ENCODE results near the gene ATP1A1. TPM values are rescaled to one million over a fixed set of nuclear protein-coding genes. Genes with fewer than 3 reads are reported as not detected.

ATP1A1 gene
- total and polyA plus RNA-seq, 2 experiments from 2014 or later: 117 to 202 TPM

DNA sequence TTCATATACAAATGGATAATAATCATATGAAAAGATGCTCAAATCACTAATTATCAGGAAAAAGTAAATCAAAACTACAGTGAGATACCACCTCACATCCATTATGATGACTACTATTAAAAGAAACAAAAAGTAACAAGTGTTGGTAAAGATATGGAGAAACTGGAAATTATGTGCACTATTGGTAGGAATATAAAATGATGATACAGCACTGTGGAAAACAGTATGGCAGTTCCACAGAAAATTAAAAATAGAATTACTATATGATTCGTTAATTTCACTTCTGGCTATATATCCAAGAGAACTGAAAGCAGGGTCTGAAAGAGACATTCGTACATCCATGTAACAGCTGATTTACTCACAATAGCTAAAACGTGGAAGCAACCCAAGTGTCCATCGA lies 21.1 kb upstream of the ATP1A1 start (continued):
- TF ChIP-seq, protein P1, sequence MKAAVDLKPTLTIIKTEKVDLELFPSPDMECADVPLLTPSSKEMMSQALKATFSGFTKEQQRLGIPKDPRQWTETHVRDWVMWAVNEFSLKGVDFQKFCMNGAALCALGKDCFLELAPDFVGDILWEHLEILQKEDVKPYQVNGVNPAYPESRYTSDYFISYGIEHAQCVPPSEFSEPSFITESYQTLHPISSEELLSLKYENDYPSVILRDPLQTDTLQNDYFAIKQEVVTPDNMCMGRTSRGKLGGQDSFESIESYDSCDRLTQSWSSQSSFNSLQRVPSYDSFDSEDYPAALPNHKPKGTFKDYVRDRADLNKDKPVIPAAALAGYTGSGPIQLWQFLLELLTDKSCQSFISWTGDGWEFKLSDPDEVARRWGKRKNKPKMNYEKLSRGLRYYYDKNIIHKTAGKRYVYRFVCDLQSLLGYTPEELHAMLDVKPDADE (IDR thresholded peaks at IDR 0.05): no peak
- no peak for TF ChIP-seq EZH2 (IDR thresholded peaks at IDR 0.05; ENCODE audit: low read depth, unreplicated experiment)
- TF ChIP-seq POLR2AphosphoS5 (IDR thresholded peaks at IDR 0.05; ENCODE audit: low read depth): no peak

DNA sequence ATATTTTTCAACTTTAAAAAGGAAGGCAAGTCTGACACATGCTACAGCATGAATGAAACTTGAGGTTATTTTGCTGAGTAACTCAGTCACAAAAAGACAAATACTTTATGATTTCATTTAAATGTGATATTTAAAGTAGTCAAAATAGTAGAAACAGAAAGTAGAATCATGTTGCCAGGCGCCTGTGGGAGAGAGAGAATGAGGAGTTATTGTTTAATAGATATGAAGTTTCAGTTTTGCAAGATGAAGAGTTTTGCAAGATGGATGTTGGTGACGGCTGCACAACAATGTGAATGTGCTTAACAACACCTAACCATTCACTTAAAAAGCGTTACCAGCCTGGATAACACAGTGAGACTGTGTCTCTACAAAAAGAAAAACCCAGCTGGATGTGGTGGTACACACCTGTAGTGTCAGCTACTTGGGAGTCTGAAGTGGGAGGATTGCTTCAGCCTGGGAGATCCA lies 20.7 kb upstream of the ATP1A1 start:
- H3K36me3 ChIP-seq (ENCODE audit: insufficient read depth): no peaks in the 10 kb centered on the region
- H3K9me3 Mint-ChIP-seq: no peaks in the 10 kb centered on the region; the same call in 2 of the 3 replicates
- H3K4me3 ChIP-seq: no peak overlapping the region
- no peak overlapping the region for H3K27ac ChIP-seq (ENCODE audit: low read depth)
- no peaks in the 10 kb centered on the region for H3K27me3 ChIP-seq (ENCODE audit: insufficient read depth)
- H3K27me3 Mint-ChIP-seq (ENCODE audit: insufficient read depth, low read depth, poor library complexity): no peaks in the 10 kb centered on the region
- H2AFZ ChIP-seq: peak overlapping the region; percentile 49; the same call in 1 of the 2 replicates
- peaks cover 14% of the 10 kb centered on the region; the same call in 1 of the 2 replicates for H3K4me1 ChIP-seq (ENCODE audit: insufficient read depth)
- no peaks in the 10 kb centered on the region for H3K9me2 ChIP-seq (ENCODE audit: insufficient read depth)
- H4K20me1 ChIP-seq (replicated peaks; ENCODE audit: insufficient read depth): no peaks in the 10 kb centered on the region
- peaks cover 14% of the 10 kb centered on the region; the same call in 2 of the 3 replicates for H3K4me1 Mint-ChIP-seq
- no peaks in the 10 kb centered on the region for H3K36me3 Mint-ChIP-seq (ENCODE audit: low read depth)
- no peaks in the 10 kb centered on the region for H3F3A ChIP-seq (replicated peaks; ENCODE audit: low read depth)
- no peak overlapping the region for H3K4me2 ChIP-seq
- DNase-seq (ENCODE audit: low spot score) (no peak), ATAC-seq (no peak)
- TF ChIP-seq, protein P2, sequence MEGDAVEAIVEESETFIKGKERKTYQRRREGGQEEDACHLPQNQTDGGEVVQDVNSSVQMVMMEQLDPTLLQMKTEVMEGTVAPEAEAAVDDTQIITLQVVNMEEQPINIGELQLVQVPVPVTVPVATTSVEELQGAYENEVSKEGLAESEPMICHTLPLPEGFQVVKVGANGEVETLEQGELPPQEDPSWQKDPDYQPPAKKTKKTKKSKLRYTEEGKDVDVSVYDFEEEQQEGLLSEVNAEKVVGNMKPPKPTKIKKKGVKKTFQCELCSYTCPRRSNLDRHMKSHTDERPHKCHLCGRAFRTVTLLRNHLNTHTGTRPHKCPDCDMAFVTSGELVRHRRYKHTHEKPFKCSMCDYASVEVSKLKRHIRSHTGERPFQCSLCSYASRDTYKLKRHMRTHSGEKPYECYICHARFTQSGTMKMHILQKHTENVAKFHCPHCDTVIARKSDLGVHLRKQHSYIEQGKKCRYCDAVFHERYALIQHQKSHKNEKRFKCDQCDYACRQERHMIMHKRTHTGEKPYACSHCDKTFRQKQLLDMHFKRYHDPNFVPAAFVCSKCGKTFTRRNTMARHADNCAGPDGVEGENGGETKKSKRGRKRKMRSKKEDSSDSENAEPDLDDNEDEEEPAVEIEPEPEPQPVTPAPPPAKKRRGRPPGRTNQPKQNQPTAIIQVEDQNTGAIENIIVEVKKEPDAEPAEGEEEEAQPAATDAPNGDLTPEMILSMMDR (conservative IDR thresholded peaks at IDR 0.05; ENCODE audit: low read depth in 2 of 2): no peak
- TF ChIP-seq NANOG (IDR thresholded peaks at IDR 0.05; ENCODE audit: borderline replicate concordance): no peak
- no peak for TF ChIP-seq ZNF114 (CRISPR knock-in tag; IDR thresholded peaks at IDR 0.05)
- TF ChIP-seq, protein P1 (IDR thresholded peaks at IDR 0.05): no peak
- TF ChIP-seq JUNB (IDR thresholded peaks at IDR 0.05; ENCODE audit: unreplicated experiment): no peak
- TF ChIP-seq, protein P3, sequence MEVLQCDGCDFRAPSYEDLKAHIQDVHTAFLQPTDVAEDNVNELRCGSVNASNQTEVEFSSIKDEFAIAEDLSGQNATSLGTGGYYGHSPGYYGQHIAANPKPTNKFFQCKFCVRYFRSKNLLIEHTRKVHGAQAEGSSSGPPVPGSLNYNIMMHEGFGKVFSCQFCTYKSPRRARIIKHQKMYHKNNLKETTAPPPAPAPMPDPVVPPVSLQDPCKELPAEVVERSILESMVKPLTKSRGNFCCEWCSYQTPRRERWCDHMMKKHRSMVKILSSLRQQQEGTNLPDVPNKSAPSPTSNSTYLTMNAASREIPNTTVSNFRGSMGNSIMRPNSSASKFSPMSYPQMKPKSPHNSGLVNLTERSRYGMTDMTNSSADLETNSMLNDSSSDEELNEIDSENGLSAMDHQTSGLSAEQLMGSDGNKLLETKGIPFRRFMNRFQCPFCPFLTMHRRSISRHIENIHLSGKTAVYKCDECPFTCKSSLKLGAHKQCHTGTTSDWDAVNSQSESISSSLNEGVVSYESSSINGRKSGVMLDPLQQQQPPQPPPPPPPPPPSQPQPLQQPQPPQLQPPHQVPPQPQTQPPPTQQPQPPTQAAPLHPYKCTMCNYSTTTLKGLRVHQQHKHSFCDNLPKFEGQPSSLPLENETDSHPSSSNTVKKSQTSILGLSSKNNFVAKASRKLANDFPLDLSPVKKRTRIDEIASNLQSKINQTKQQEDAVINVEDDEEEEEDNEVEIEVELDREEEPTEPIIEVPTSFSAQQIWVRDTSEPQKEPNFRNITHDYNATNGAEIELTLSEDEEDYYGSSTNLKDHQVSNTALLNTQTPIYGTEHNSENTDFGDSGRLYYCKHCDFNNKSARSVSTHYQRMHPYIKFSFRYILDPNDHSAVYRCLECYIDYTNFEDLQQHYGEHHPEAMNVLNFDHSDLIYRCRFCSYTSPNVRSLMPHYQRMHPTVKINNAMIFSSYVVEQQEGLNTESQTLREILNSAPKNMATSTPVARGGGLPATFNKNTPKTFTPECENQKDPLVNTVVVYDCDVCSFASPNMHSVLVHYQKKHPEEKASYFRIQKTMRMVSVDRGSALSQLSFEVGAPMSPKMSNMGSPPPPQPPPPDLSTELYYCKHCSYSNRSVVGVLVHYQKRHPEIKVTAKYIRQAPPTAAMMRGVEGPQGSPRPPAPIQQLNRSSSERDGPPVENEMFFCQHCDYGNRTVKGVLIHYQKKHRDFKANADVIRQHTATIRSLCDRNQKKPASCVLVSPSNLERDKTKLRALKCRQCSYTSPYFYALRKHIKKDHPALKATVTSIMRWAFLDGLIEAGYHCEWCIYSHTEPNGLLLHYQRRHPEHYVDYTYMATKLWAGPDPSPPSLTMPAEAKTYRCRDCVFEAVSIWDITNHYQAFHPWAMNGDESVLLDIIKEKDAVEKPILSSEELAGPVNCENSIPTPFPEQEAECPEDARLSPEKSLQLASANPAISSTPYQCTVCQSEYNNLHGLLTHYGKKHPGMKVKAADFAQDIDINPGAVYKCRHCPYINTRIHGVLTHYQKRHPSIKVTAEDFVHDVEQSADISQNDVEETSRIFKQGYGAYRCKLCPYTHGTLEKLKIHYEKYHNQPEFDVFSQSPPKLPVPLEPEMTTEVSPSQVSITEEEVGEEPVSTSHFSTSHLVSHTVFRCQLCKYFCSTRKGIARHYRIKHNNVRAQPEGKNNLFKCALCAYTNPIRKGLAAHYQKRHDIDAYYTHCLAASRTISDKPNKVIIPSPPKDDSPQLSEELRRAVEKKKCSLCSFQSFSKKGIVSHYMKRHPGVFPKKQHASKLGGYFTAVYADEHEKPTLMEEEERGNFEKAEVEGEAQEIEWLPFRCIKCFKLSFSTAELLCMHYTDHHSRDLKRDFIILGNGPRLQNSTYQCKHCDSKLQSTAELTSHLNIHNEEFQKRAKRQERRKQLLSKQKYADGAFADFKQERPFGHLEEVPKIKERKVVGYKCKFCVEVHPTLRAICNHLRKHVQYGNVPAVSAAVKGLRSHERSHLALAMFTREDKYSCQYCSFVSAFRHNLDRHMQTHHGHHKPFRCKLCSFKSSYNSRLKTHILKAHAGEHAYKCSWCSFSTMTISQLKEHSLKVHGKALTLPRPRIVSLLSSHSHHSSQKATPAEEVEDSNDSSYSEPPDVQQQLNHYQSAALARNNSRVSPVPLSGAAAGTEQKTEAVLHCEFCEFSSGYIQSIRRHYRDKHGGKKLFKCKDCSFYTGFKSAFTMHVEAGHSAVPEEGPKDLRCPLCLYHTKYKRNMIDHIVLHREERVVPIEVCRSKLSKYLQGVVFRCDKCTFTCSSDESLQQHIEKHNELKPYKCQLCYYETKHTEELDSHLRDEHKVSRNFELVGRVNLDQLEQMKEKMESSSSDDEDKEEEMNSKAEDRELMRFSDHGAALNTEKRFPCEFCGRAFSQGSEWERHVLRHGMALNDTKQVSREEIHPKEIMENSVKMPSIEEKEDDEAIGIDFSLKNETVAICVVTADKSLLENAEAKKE (CRISPR knock-in tag; IDR thresholded peaks at IDR 0.05): no peak
- TF ChIP-seq CREB1 (CRISPR knock-in tag; IDR thresholded peaks at IDR 0.05; ENCODE audit: low read depth): no peak
- TF ChIP-seq ZNF331 (CRISPR knock-in tag; IDR thresholded peaks at IDR 0.05; ENCODE audit: low read depth): no peak
- H3K4me3 Mint-ChIP-seq: no peak overlapping the region
- H3K79me2 ChIP-seq (replicated peaks; ENCODE audit: insufficient read depth): no peaks in the 10 kb centered on the region
- H3K27ac Mint-ChIP-seq: no peak overlapping the region
